HG02885 (cell line): Measurements from ENCODE around the gene E2F2.

Experiments used
- ATAC-seq: cut with Tn5 transposase; IDR thresholded peaks from one replicate; pipeline ENCODE4 v1.9.1; 2021; ENCODE audit warnings: mild to moderate bottlenecking; ENCODE audit not compliant: unreplicated experiment, poor library complexity

E2F2 gene

GRCh38 chr1:23469372-23469982, 61.6 kb downstream of the E2F2 start:
- ATAC-seq = no peak

GRCh38 chr1:23466423-23466989, 64.5 kb downstream of the E2F2 start:
- ATAC-seq = no peak

GRCh38 chr1:23463286-23463685, 67.7 kb downstream of the E2F2 start:
- no peak for ATAC-seq

- ATAC-seq = no peak
These were observed 68.3 kb downstream of the E2F2 start for GRCh38 chr1:23462766-23463165.

- no peak for ATAC-seq
These were observed 70.0 kb downstream of the E2F2 start for GRCh38 chr1:23461050-23461449.

GRCh38 chr1:23460519-23460918, 70.5 kb downstream of the E2F2 start:
- no peak for ATAC-seq

GRCh38 chr1:23459338-23459757, 71.7 kb downstream of the E2F2 start:
- ATAC-seq = no peak
